IMR-90 (cell line): ENCODE measurements around the gene SH2D7. TPM values are rescaled to one million over a fixed set of nuclear protein-coding genes. Genes with fewer than 3 reads are reported as not detected.

Source experiments
- microRNA-seq, 2 experiments: library from miRNA; stranded (forward) in 1 of 2; unstranded in 1 of 2; fragments of 10-50 nt in 1 of 2; fragments of <30 nt in 1 of 2; gene quantifications in 1 of 2; microRNA quantifications in 1 of 2; one replicate each; pipeline versions ENCODE3 to v1.1.0; 2013 to 2020; ENCODE audit not compliant: insufficient read depth in 1 of 2, insufficient read length in 1 of 2, unreplicated experiment in 1 of 2
- polyA plus RNA-seq, 3 experiments: library from polyadenylated mRNA; depleted of rRNA; stranded (reverse); fragments of >200 nt; gene quantifications; 2 replicates each; pipeline ENCODE4 v1.2.3, GENCODE V29; 2012; ENCODE audit warnings: low replicate concordance in 1 of 3
- small RNA-seq, 5 experiments: library from RNA; depleted of rRNA; stranded (forward); fragments of <200 nt; gene quantifications; one replicate each; pipeline ENCODE3, GENCODE V24; 2012
- total RNA-seq: library from RNA; depleted of rRNA; stranded (reverse); fragments of >200 nt; gene quantifications from 2 replicates; pipeline ENCODE4 v1.2.3, GENCODE V29; 2012; rRNA removed

The SH2D7 gene
- total and polyA plus RNA-seq, 2 of the 4 experiments (the other 2 are of a cell fraction) = not detected

Small RNA genes lying within 50 kb of the gene (microRNA-seq; reads per million reads assigned to microRNA genes)
- not detected for gene RF00092 (ENCODE audit: insufficient read depth, insufficient read length)

Small RNA genes lying within 50 kb of the gene (small RNA-seq; reads per million reads assigned to genes)
- gene RF00092 = 0 reads per million in 5 experiments

Other genes starting within 250 kb of the SH2D7 start
- 17.7 and 17.8 TPM in 2 replicates for gene TBC1D2B, start 14.8 kb upstream of the SH2D7 start, total RNA-seq
- gene TBC1D2B, start 14.8 kb upstream of the SH2D7 start, polyA plus RNA-seq (2012; rRNA removed) = 22.8 and 28.3 TPM in 2 replicates
- gene CIB2, start 38.9 kb downstream of the SH2D7 start, total RNA-seq = 2.2 and 2.5 TPM in 2 replicates
- 2.4 and 2.8 TPM in 2 replicates for gene CIB2, start 38.9 kb downstream of the SH2D7 start, polyA plus RNA-seq (2012; rRNA removed)
- gene IDH3A, start 56.8 kb downstream of the SH2D7 start, total RNA-seq = 47.7 and 64.4 TPM in 2 replicates
- 33.9 and 34.5 TPM in 2 replicates for gene IDH3A, start 56.8 kb downstream of the SH2D7 start, polyA plus RNA-seq (2012; rRNA removed)
- gene ACSBG1, start 142.0 kb downstream of the SH2D7 start, total RNA-seq = not detected in 2 replicates
- gene ACSBG1, start 142.0 kb downstream of the SH2D7 start, polyA plus RNA-seq (2012; rRNA removed) = 0.02 and 0.03 TPM in 2 replicates
- gene DNAJA4, start 172.0 kb downstream of the SH2D7 start, total RNA-seq = under 0.01 and 0.18 TPM in 2 replicates
- 0.27 and 0.32 TPM in 2 replicates for gene DNAJA4, start 172.0 kb downstream of the SH2D7 start, polyA plus RNA-seq (2012; rRNA removed)
- 102 and 124 TPM in 2 replicates for gene SKIC8, start 207.0 kb downstream of the SH2D7 start, total RNA-seq
- gene SKIC8, start 207.0 kb downstream of the SH2D7 start, polyA plus RNA-seq (2012; rRNA removed) = 69.9 and 72.2 TPM in 2 replicates
- gene CRABP1, start 247.8 kb downstream of the SH2D7 start, total RNA-seq = not detected in 2 replicates
- not detected in 2 replicates for gene CRABP1, start 247.8 kb downstream of the SH2D7 start, polyA plus RNA-seq (2012; rRNA removed)